Umbilical cord (tissue), 2 donors: ENCODE data around the gene RBMS3. TPM values are rescaled to one million over a fixed set of nuclear protein-coding genes. Genes with fewer than 3 reads are reported as not detected.
A peak's percentile ranks its signal among the peaks of the same experiment; 100 is the strongest.

Experiments used
- DNase-seq: peaks from one replicate; pipeline ENCODE4 v3.0.0-alpha.2; 2015; ENCODE audit warnings: low spot score
- total RNA-seq: library from RNA; depleted of rRNA; stranded (reverse); fragments of >200 nt; gene quantifications from one replicate; pipeline ENCODE4 v1.2.3, GENCODE V29; 2014; ENCODE audit warnings: low replicate concordance; ENCODE audit not compliant: insufficient read depth

The RBMS3 gene
- total RNA-seq = 195 TPM

DNA sequence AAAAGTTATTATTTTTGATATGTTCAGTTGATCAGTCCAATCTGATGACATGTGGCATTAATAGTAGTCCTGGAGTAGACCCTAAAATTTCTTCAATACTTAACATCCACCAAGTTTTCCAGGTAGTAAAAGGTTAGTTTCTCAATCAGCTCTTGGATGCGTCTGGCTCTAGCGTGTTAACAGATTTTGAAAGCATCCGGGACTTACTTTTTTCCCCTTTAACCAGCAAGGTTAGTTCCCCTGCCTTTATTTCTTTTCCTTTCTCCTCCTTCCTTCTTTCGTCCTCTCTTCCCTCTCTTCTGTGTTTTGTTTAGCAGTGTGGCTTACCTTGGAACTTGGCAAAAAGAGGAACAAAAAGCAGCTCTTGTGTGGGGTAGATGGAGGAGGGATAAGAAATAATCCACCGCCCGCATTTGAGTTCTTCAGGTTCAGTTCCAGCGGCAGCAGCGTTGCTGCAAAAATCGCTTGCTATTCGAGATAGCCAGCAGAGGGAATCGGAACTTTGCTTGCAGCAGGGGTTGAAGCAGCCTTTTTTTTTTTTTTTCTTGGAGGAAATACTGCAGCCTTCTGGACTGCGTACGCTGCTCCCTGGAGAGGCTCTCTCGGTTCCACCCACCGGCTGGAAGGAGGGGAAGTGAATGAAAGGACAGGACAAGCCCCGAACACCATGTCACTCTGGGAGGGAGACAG lies at the start of gene RBMS3:
Gene RBMS3, plus strand, starts transcription at position 668 of the 690 bp plus-strand sequence.
- peak; percentile 99 for DNase-seq

DNA sequence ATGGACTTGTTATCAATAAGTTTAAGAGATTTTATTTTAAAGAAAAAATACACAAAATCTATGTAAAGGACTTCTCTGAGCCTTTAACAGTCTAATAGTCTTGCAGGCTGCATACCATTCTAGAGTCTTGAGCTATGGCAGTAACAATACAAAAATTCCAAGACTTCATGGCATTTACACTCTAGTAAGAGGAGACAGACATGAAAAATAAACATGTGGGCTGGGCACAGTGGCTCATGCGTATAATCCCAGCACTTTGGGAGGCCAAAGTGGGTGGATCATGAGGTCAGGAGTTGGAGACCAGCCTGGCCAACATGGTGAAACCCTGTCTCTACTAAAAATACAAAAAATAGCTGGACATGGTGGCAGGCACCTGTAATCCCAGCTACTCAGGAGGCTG lies 47.7 kb upstream of the RBMS3 start:
- DNase-seq = peak; percentile 45

DNA sequence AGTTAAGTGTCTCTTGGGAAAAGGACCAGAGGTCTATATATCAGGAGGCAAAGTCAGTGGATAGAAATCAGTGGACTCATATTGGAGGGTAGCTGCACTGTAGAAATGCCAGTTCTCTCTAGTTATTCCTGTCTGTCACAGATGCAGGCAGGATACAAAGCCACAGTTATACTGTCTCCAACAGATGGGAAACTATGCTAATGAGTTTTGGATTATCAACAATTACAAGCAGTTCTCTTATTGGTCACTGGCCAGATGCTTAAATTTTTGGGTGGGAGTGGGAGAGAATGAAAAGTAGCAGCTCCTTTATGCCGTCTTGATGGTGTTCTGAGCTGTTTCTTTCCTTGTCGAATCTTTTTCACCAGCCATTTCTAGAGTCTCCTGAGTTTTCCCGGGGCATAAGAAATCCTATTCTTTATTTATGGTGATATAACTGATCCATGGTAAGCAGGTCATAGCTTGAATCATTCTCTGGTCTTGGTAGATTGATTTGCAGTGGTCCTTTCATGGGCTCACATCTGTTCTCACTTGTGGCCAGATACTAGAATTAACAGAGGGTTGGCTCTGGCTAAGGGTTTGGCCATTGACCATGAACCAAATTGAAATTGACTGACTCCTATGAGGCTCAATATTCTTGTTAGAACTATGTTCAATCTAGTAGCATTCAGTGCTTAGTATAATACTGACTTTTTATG lies 44.6 kb upstream of the RBMS3 start:
- DNase-seq = no peak

DNA sequence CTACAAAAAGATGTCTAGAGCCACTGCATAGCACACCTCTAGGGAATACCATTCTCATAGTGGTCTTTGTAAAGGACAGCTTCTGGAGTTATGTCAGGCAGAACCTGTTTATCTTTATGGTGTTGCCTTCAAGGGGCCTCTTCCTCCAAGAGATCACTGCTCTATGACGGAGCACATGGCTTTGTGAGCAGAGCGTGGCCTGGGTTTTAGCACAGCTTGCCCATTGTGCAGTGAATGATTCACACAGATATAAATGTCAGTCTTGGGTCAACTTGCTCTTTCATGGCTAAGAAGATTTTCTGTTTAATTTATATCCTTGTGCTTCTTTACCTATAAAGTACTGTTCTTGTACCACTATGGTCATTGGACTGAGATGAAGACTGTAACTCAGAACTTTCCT lies 41.5 kb upstream of the RBMS3 start:
- no peak for DNase-seq

DNA sequence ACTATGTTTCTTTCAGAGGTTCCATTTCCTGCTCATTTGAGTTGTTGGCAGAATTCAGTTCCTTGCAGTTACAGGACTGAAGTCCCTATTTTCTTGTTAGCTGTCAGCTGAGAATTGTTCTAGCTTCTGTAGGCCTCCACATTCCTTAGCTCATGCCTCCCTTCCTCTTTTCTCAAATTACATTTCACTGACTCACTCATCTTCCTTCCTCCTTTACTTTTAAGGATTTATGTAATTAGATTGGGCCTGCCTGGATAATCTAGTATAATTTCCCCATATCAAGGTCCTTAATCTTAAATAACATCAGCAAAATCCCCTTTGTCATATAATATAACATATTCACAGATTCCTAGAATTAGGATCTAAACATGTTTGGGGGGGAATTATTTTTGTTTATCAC lies 40.6 kb upstream of the RBMS3 start:
- DNase-seq = no peak

DNA sequence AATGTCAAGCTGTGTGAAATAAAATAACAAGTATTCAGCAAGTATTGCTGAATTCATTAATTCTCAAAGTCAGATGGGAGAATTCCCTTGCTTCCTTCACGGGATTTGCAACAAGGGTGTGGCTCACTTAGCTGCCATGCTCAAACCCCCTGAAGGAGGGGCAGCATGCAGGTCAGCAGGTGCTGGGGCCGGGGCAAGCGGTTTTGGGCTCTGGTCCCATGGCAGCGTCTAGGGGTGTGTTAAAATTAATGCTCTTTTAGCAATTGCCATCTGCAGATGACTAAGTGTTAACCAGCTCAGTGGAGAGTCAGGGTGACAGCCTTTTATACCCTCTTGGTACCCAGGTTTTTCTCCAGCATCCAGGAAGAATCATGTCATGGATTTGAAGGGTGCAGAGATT lies 40.0 kb upstream of the RBMS3 start:
- DNase-seq = no peak

DNA sequence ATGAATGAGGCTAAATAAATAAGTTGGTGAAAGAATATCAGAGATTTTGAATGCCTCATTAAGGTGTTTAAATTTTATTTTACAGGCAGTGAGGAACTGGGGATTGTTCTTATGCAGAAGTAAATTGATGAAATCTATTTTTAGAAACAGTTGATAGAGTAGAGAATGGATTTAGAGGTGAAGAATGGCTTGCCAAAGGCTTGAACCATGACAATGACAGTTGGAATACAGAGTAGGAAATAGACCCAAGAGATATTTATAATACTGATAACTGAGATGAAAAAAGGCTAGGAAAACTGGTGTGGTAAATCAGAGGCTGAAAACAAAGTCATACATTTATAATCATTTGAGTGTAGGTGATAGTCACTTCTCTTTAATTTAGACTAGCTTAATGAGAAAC lies 39.0 kb upstream of the RBMS3 start:
- DNase-seq = no peak

DNA sequence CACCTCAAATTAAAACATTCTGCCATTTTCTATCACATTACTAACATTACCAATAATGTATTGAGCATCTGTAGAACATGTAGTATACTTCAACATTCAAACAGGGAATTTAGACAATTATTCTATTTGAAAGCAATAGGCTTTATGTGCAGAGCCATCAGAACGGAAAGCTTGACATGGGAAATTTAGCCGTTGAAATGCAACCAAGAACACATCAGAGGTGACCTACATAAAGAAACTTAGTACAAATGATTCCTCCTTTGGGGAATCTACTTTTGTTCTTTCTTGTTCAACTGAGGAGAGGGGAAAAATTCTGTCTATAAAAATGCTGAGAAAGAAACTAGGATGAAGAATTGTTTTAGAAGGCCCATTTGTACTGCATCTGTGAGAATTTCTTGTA lies 38.6 kb upstream of the RBMS3 start:
- no peak for DNase-seq

DNA sequence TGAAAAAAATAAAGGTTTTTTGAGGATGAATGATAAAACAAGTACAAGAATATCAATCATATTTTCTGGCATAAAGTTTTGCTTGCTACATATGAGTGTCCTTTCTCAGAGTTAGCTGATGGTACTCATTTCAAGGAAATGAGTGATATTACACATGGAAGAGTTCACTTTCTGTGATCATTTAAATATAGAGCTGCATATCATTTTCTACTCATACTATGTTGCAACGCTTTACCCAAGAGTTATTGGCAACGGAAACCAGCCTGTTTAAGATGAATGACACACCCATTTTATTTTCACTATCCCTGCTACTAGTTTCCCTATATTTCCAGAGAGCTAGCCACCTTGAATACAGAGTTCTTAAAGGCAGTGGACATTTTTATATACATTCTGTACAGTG lies 35.4 kb upstream of the RBMS3 start:
- DNase-seq = no peak

DNA sequence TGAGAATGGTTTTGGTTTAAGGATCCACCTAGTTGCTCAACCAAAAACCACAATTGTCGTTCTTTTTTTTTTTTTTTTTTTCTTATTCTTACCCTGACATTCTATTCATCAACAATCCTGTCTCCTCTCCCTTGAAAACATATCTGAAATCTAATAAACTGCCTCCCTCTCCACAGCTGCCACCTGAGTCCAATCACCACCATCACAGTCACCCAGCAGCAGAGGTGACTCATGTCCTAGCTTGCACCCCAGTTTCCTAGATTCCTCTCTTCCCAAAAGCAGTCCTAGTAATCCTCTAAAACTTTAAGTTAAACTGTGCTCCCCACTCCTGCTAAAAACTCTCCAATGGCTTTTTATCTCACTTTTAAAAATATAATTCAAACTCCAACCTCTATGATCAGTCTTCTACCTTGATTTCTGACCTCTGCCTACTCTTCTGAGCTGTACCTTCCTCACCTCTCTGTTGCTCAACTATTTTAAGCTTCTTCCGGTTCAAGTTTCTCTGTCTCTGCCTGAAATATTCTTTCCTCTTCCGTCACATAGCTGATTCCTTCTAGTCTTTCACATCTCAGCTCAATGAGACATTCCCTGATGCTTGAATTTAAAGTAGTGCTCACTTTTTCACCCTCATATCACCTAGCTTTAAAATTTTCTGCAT lies 33.7 kb upstream of the RBMS3 start:
- DNase-seq = no peak

DNA sequence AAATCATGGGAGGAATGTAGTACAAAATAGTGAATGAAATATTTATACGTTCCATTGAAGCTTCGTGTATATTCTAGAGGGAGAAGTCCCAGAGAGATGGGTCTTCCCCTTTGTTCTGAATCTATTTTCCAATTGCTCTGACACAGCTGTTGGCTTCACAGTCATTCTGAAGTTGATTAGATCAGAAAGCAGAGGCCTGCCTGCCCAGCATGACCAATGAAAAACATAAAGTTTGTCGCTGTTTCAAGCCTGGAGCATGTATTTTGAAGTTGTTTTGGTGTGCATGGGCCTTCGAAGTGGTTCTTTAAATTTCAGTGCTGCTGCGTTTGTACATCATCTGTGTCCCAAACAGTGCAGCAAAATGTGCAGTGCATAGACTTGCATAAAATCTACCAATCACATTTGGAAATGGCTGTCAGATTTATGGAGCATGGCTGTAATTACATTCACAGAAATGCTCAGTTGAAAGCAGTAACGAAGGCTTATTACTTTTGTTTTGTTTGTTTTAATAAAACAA lies 31.0 kb upstream of the RBMS3 start:
- no peak for DNase-seq

DNA sequence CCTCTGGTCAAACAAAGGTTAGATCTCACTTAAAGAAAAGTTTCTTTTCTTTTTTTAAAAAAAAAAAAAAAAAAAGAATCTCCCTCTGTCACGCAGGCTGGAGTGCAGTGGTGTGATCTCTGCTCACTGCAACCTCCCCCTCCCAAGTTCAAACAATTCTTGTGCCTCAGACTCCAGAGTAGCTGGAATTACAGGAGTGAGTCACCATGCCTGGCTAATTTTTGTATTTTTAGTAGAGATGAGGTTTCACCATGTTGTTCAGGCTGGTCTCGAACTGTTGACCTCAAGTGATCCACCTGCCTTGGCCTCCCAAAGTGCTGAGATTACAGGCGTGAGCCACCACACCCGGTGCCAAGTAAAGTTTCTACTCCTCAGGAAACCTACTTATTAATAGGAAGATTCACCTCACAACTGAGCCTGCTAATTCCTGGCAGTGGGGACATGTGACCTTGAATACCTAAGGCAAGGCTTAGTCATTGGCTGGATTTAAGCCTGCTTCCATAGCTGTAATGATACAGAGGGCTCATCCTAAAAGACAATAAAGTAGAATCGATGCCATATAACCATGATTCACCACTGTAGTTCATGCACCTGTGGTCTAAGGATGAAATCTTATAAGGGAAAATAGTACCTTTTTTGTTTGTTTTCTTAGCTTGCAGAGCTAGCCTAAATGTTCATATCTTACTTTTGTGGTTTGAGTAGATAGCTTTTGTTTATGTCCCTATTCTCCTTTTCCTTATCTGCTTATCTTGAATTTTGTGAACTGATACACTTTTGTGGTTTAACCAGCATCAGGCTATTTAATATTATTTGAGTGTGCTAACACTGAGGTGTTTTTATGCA lies 24.8 kb upstream of the RBMS3 start:
- DNase-seq = no peak

DNA sequence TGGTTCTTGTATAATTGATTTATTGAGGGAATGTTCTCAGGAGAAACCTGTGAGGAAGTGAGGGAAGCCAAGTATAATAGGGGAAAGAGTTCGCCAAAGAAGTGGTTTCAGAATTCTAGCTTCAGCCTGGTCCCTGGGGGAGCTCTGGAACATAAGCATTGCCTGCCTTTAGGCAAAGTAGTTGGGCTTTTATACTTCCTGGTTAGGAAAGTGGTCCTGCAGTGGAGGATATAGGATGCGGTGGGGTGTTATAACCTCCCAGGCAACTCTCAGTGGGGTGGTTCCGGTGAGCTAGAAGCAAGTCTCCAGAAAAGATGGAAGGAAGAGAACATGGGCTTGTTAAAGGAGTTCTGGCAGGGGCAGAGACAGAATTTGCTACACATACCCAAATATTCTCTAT lies 22.7 kb upstream of the RBMS3 start:
- no peak for DNase-seq

DNA sequence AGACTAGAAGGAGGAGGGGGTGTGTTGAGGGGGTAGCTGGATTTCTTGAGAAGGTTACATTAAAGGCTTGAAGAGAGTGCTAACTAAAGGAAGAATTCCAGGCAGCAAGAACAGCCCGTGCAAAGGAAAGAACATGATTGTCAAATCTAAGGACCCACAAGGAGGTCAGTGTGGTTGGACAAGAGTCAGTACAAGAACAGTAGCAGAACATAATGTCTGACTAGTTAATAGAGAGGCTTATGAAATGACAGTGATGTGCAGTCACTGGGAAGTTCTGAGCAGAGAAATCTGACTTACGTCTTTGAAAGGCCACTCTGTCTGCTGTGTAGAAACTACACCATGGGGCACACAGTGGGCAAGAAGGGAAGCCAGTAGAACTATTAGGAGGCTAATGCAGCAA lies 19.8 kb upstream of the RBMS3 start:
- DNase-seq = no peak

DNA sequence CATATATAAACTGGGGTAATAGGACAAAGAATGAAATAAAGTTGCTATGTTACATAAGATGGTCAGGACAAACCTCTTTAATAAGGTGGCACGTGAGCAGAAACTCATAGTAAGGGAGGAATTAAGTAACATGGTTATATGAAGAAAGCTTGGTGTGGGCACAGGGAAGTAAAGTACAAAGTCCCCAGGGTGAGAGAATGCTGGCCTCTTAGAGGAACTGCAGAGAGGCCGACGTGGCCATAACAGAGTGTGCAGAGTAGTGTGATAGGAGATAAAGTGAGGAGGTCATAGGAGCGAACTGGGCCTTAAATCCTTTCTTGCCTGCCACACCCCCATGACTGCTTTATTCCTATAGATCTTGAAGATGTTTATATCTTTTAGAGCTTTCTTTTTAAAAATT lies 17.4 kb upstream of the RBMS3 start:
- no peak for DNase-seq

DNA sequence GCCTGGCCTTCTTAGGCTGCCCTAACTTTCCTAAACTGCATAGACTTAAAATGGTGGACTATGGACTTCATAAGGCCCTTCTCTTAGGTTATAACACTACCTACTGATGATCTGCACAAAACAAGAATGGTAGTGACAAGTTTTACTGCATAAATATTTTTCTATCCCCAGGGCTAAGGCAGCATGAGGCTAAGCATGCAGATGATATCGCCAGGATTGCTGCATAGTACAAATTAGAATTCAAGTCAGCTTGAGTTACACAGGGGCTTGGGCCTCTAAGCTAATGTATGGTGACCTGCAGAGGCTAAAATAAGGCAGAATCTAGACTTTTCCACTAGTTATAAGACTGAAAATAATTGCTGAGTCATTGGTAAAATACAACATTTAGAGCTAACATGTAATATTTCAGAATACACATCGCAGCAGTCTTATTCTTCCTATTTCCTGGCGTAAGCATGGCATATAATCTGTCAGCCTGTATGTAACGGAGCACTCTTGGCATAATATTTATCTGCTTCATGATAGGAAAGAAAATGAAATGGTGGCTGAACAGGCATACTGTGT lies 15.3 kb upstream of the RBMS3 start:
- DNase-seq = no peak

DNA sequence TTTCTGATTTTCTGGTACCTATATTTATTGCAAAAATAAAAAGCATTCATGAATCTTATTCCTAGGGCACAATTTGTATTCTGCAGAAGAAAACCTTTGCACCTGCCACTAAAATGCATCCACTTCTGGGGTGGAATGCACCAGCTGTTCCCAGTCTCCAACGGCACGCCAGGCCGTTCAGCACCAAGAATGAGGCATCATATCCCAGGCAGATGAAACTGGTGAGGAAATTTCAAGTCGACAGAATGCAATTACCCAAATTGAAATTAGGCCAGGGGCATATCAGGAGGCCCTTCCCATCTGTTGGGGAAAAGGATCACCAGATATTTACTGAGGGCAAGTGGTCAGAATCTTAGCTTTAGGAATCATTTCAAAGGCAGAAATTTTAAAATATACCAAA lies 13.6 kb upstream of the RBMS3 start:
- DNase-seq = no peak

DNA sequence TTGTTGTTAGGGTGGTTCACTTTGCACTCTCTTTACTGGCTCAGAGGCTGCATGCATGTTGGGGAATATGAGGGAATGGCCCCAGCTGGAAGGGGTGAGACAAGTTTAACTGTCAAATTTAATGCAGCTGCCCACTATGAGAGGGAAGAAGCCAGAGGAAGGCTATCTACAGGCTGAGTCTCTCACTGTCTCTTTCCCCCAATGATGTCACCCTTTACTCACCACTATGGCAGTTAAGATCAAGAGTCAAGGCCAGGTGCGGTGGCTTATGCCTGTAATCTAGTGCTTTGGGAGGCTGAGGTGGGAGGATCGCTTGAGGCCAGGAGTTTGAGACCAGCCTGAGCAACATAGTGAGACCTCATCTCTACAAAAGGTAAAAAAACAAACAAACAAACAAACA lies 12.2 kb upstream of the RBMS3 start:
- no peak for DNase-seq

DNA sequence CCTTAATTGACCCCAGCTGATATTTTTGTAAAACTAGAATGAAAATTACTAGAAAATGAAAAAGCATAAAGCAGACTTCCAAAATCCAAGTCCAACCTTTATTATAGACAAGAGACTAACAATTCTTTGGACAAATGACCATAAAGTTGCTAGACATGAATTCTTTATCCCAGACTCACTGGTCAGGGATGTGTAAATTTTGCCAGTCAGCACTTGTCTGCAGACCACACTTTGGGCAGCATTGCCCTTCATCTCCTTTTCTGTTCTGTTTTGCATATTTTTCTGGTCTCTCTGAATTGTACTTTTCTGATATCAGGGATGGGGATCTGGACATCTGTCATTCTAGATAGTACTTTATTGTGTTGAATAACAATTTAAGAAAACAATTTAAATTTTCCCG lies 10.1 kb upstream of the RBMS3 start:
- DNase-seq = no peak

DNA sequence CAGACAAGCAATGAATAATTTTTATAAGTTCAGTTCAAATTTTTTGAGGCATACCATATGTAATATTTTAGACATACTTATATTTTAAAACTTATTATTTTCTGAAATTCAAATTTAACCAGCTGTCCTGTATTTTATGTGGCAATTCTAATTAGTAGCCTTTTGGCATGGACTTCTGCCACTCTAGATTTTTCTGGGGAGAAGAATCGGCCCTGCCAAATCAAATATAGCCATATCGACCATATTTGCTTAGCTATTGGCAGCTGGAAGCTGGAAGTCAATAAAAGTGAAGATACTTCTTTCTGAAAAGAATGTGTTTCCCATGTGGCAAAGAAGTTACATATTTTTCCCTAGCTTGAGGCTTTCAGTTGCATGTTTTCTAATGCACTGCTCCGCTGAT lies 9.4 kb upstream of the RBMS3 start:
- no peak for DNase-seq

DNA sequence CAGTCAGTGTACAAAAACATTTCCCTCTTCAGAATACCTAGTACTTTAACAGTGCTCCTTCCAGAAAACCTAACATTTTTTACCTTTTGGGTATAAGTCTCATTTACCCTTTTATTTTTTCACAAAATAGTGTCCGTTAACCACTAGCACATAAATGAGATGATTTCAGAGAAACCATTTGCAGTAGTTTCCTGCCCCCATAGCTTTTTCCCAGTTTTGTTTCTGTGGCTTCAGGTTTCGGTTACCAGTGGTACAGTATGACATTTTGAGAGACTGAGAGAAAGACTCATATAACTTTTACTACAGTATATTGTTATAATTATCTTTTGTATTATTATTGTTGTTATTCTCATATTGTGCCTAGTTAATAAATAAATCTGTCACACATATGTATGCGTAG lies 6.2 kb upstream of the RBMS3 start:
- no peak for DNase-seq

DNA sequence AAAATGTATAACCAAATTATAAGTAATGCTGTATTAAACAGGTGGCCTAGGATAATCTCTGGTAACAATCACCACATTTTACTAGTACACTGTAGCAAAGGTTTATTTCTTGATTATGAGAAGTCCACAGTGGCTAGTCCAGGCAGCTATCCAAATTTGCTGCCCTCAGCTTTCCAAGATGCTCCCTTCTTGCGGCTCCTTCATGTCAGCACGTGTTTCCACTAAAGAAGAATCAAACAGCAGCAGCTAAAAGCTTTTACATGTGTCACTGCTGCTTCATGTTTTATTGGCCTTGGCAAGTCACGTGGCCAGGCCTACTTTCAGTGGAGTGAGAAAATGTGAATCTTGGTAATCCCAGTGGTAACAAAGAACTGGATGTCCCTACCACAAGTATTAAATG lies 5.6 kb upstream of the RBMS3 start:
- no peak for DNase-seq
